DMS79 (cell line): Measurements from ENCODE around the gene HMCN1.
"Not testable (repeated sequence)": the region's sequence is repeated elsewhere in the genome, so short reads cannot be mapped to it uniquely, and the experiment has no call there.

Source experiments
- DNase-seq: peaks from one replicate; lab custom pipeline; 2025; lab: John Stamatoyannopoulos, UW

The HMCN1 gene

GRCh38 chr1:185853739-185854138, 119.5 kb downstream of the HMCN1 start:
- no peak for DNase-seq

DNA sequence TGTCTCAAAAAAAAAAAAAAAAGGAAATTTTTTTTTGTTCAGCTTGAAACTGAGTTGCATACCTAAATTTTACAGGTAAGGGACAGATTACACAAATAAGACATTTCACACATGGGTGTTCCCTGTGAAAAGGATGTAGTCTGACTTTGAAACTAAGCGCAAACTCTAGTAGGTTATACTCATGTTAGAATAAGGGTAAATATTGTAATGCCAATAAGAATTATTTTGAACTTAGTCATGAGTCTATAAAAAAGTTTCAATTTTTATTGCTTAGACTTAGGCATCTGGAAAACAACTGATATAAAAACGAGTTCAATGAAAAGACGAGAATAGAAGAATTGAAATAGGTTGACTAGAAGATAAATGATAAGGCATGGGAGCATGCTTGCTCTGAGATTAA, 122.3 kb downstream of the HMCN1 start:
- DNase-seq = no peak

GRCh38 chr1:185857442-185857841, 123.3 kb downstream of the HMCN1 start:
- DNase-seq = no peak

DNA sequence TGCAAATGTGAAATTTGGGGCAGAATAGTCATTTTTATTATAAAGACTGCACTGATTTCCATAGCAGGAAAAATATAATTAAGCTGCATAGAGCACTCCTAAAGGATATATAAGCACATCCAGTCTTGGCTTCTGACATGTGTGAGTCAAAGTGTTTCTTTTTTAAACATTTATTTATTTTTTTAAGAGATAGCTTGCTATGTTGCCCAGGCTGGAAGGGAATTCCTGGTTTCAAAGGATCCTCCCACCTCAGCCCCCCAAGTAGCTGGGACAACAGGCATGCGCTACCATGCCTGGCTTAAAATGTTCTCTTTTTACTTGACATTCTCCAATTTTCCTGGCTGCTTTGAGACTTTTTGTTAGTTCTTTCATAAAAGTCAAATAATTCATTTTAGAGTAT, 126.1 kb downstream of the HMCN1 start:
- no peak for DNase-seq

- no peak for DNase-seq
Measured at GRCh38 chr1:185860859-185861258, 126.7 kb downstream of the HMCN1 start.

DNA sequence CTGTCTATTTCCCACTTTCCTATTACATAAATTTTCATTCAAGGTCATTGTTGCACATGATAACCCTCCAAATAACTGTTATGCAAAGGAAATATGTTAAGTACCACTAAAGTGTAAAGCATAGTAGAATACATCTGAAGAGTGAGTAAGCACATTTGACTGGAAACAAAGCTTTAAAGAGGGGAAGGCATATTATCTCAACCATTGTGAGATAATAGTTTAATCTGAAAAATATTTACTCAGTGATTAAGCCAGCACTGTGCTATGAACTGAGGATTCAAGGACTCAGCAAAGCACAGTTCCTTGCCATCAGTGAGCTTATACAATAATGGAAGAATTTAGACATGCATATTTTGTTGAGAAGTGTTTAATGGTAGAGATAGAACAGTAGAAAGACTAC, 127.4 kb downstream of the HMCN1 start:
- no peak for DNase-seq

GRCh38 chr1:185862235-185862634, 128.0 kb downstream of the HMCN1 start:
- no peak for DNase-seq

GRCh38 chr1:185864331-185864730, 130.1 kb downstream of the HMCN1 start:
- no peak for DNase-seq

DNA sequence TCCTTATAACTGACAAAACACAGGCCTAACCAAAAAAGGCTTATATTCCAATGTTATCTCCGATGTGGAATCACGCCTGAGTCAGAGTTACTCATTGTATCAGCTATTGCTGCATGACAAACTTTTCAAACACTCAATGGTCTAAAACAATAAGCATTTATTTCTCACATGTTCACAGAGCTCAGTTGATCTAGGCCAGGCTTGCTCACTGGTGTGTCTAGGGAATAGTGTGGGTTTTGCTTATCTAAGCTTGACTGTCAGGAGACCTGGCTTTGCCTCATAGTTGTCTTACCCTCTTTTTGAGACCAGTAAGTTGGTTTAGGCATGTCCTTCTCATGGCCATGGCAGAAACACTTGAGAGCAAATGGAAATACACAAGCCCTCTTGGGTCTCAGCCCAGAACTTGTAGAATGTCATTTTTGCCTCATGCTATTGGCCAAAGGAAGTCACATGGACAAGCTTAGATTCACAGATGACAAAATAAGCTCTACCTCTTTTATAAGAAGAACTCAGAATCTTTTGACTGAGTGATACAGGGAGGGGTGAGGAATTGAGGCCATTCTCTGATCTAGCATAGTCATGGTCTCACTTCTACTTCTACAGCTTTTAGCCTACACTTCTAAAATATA, 130.8 kb downstream of the HMCN1 start:
- DNase-seq = no peak

GRCh38 chr1:185869590-185869989, 135.4 kb downstream of the HMCN1 start:
- no peak for DNase-seq

- DNase-seq = no peak
Measured at GRCh38 chr1:185871627-185872150, 137.5 kb downstream of the HMCN1 start.

GRCh38 chr1:185874246-185874645, 140.1 kb downstream of the HMCN1 start:
- no peak for DNase-seq

GRCh38 chr1:185880330-185880729, 146.1 kb downstream of the HMCN1 start:
- DNase-seq = no peak

DNA sequence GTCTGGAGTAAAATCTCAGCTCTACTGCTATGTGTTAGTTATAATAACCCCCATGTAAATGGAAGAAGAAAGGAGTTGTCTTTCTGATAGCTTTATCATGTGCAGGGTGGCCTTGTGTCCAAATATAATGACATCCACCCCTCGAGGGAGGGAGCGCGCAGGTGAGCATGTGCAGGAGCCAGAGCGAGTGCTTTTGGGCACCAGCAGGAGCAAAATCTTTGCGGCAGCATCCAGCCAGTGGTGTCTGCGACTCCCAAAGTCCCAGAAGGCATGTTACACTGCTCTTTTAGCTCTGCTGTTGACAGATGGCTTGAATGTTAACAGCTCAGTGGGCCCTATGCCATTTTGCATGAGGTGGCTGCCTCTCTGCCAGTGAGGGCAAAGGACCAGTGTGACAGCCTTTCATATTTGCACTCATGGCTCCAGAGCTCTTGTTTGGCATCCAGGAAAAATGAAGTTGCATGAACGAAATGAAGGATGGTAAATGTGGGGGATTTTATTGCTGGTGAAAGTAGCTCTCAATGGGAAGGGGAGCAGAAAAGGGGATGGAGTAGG, 146.7 kb downstream of the HMCN1 start:
- no peak for DNase-seq

GRCh38 chr1:185886046-185886445, 151.9 kb downstream of the HMCN1 start:
- DNase-seq = no peak

GRCh38 chr1:185886671-185887070, 152.5 kb downstream of the HMCN1 start:
- DNase-seq = no peak

GRCh38 chr1:185892831-185893403, 158.7 kb downstream of the HMCN1 start:
- DNase-seq = not testable (repeated sequence)

GRCh38 chr1:185894791-185895190, 160.6 kb downstream of the HMCN1 start:
- DNase-seq = no peak

DNA sequence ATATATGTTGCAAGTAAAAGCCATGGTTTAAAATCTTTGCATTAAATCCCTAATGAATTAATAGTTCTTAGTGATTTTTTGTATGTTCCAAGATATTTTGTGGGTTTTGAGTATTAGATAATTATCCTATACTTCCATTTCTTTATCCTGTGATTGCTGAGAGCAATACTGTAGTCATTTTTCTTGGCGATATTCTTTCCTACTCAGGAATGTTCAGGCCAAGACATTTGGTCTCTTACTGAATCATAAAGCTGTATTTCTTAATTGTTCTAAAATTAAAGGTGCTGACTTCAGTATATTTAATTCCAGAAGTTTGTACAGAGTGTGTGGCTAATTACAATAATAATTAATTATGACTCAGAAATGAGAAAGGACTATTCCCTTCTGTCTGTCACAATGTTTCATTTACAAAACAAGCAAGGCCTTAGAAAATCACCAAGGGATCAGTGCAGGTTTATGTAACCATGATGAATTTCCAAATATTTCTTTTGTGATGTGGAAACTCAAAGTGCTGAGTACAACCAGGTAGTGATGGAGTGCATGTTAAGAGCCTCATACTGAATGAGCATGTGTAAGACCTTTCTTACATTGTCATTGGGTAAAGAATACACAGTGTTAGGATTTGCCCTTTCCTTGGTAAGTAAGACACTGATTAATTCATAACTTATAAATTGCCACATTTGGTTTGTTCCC, 161.2 kb downstream of the HMCN1 start:
- DNase-seq = no peak

GRCh38 chr1:185896863-185897262, 162.7 kb downstream of the HMCN1 start:
- no peak for DNase-seq

- no peak for DNase-seq
Measured at GRCh38 chr1:185906186-185906585, 172.0 kb downstream of the HMCN1 start.

- no peak for DNase-seq
Measured at GRCh38 chr1:185907246-185907645, 173.1 kb downstream of the HMCN1 start.

DNA sequence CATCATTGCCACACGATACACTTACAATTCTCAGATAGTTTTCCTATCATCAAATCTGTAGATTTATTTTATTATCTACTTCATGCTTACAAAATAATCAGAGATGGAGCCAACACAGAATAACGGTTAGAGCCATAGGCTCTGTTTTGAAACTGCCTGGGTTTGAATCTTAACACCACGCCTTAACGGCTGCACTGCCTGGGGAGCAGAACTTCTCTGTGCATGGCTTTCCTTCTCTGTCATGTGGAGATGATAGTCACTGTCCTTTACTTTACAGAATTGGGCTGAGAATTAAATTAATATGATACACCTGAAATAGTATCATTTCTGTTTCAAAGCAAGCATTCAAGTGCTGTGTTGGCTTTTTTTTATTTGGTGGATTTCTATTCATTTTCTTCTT, 177.8 kb downstream of the HMCN1 start:
- no peak for DNase-seq
